ENCODE measurements around the gene VSIG8.
"Not testable (repeated sequence)": the region's sequence is repeated elsewhere in the genome, so short reads cannot be mapped to it uniquely, and the experiment has no call there.

The VSIG8 gene

DNA sequence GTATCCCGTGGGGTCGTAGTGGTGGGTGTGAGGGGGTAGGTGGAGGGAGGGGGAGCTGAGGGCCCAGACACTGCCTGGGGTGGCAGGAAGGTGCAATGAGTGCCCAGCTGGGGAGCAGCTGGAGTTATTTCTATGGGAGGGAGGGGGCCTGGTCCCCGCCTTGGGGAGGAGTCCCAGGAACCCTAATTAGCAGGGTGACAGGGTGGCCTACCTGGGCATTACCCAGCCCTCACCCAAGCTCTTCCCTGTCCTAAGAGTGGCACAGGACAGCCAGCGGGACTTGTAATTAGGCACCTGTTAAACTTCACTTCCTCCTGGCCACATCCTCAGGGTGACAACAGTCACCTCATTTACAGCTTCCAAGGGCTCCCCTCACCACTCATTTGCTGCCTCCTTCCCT, at the start of gene VSIG8:
Gene VSIG8, minus strand, starts transcription at position 101 of the 400 bp plus-strand sequence. CDS start 136 bp downstream, outside the sequence.
- Mint-ChIP-seq H3K27me3 (no peaks in the 10 kb centered on the region), H3K36me3 (ENCODE audit: insufficient read depth) (peaks cover 4% of the 10 kb centered on the region), H3K27ac (ENCODE audit: low read depth) (no peak within 1 kb of the TSS), H3K4me1 (peaks cover 22% of the 10 kb centered on the region), H3K4me3 (no peak within 1 kb of the TSS), H3K9me3 (no peaks in the 10 kb centered on the region)
- ATAC-seq (replicated peaks; ENCODE audit: extremely low read depth, poor library complexity, severe bottlenecking) (no peak), DNase-seq (ENCODE audit: low spot score in 2 of 2) (no peak)

- Mint-ChIP-seq H3K4me3 (peak overlapping the region; percentile 55), H3K27ac (ENCODE audit: low read depth) (peak overlapping the region; percentile 96), H3K27me3 (no peaks in the 10 kb centered on the region), H3K36me3 (ENCODE audit: insufficient read depth) (peaks cover 17% of the 10 kb centered on the region), H3K4me1 (peaks cover 75% of the 10 kb centered on the region), H3K9me3 (no peaks in the 10 kb centered on the region)
- ATAC-seq (replicated peaks; ENCODE audit: extremely low read depth, poor library complexity, severe bottlenecking) (no peak), DNase-seq (ENCODE audit: low spot score in 2 of 2) (no peak)
Measured at GRCh38 chr1:159911326-159912070, 49.0 kb upstream of the VSIG8 start.

DNA sequence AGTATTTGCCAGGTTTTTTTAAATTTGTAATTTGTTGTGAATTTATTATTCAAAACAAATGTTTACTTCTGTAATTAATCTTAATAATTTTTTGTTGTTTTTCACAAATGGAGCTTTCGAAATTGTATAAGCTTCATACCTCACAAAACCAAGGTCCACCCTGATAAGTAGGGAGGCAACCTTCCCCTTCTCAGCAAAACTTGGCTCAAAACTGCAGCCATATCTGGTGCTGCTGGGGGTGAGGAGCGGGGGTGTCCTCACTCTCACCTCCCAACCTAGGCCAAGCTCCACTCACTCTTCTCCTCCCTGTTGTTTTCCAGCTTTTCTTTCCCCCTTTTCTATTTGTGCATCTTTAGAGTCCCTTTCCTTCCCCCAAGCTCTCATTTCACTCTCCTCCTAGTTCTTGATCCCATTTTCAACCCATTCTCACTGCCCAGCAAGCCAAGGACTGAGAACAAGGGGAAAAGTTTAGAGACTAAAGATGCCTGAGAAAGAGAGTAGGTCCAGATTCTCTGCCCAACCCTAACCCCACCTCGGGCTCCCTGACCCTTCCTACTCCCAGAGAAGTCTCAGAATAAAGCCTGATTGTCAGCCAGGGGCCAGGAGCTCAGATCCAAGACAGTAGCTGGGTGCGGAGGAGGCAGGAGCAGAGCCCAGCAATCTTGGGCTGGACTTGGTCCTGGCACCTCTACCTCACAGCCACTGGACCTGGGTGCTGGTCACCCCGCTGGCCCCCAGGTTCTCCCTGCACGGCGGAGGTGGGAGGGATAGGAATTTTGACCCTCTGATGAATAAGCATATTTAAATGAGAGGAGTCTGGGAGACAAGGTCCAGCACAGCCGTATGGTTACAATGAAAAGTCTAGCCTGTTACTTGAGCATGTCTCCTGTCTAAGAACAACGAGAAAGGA, 45.8 kb upstream of the VSIG8 start:
- no peaks in the 10 kb centered on the region for H3K9me3 Mint-ChIP-seq
- no peak overlapping the region for H3K4me3 Mint-ChIP-seq
- no peaks in the 10 kb centered on the region for H3K27me3 Mint-ChIP-seq
- H3K36me3 Mint-ChIP-seq (ENCODE audit: insufficient read depth): peaks cover 11% of the 10 kb centered on the region
- no peak for ATAC-seq (replicated peaks; ENCODE audit: extremely low read depth, poor library complexity, severe bottlenecking)
- H3K27ac Mint-ChIP-seq (ENCODE audit: low read depth): peak overlapping the region; percentile 65
- peaks cover 50% of the 10 kb centered on the region for H3K4me1 Mint-ChIP-seq
- DNase-seq (ENCODE audit: low spot score in 2 of 2): no peak

GRCh38 chr1:159906960-159907359, 44.5 kb upstream of the VSIG8 start:
- ATAC-seq (replicated peaks; ENCODE audit: extremely low read depth, poor library complexity, severe bottlenecking) (no peak), DNase-seq (ENCODE audit: low spot score in 2 of 2) (no peak)
- Mint-ChIP-seq H3K27me3 (no peaks in the 10 kb centered on the region), H3K9me3 (no peaks in the 10 kb centered on the region), H3K4me1 (peaks cover 37% of the 10 kb centered on the region), H3K4me3 (no peak overlapping the region), H3K36me3 (ENCODE audit: insufficient read depth) (peaks cover 11% of the 10 kb centered on the region), H3K27ac (ENCODE audit: low read depth) (peak overlapping the region; percentile 65)

GRCh38 chr1:159904036-159904435, 41.6 kb upstream of the VSIG8 start:
- not testable (repeated sequence) for H3K4me3 Mint-ChIP-seq; H3K27ac Mint-ChIP-seq (ENCODE audit: low read depth); ATAC-seq (replicated peaks; ENCODE audit: extremely low read depth, poor library complexity, severe bottlenecking); H3K36me3 Mint-ChIP-seq (ENCODE audit: insufficient read depth); H3K9me3 Mint-ChIP-seq; H3K27me3 Mint-ChIP-seq; DNase-seq (ENCODE audit: low spot score in 2 of 2)
- H3K4me1 Mint-ChIP-seq: peaks cover 13% of the 10 kb centered on the region

GRCh38 chr1:159902541-159902940, 40.1 kb upstream of the VSIG8 start:
- peaks cover 2% of the 10 kb centered on the region for H3K36me3 Mint-ChIP-seq (ENCODE audit: insufficient read depth)
- DNase-seq (ENCODE audit: low spot score in 2 of 2) (no peak), ATAC-seq (replicated peaks; ENCODE audit: extremely low read depth, poor library complexity, severe bottlenecking) (no peak)
- H3K27ac Mint-ChIP-seq (ENCODE audit: low read depth): no peak overlapping the region
- H3K4me3 Mint-ChIP-seq: no peak overlapping the region
- no peaks in the 10 kb centered on the region for H3K9me3 Mint-ChIP-seq
- peaks cover 7% of the 10 kb centered on the region for H3K4me1 Mint-ChIP-seq
- H3K27me3 Mint-ChIP-seq: no peaks in the 10 kb centered on the region

- Mint-ChIP-seq H3K4me3 (no peak overlapping the region), H3K36me3 (ENCODE audit: insufficient read depth) (peaks cover 1% of the 10 kb centered on the region), H3K27me3 (no peaks in the 10 kb centered on the region), H3K9me3 (no peaks in the 10 kb centered on the region), H3K27ac (ENCODE audit: low read depth) (no peak overlapping the region), H3K4me1 (no peaks in the 10 kb centered on the region)
- no peak for ATAC-seq (replicated peaks; ENCODE audit: extremely low read depth, poor library complexity, severe bottlenecking)
- DNase-seq (ENCODE audit: low spot score in 2 of 2): no peak
Measured at GRCh38 chr1:159900755-159901360, 38.4 kb upstream of the VSIG8 start.

DNA sequence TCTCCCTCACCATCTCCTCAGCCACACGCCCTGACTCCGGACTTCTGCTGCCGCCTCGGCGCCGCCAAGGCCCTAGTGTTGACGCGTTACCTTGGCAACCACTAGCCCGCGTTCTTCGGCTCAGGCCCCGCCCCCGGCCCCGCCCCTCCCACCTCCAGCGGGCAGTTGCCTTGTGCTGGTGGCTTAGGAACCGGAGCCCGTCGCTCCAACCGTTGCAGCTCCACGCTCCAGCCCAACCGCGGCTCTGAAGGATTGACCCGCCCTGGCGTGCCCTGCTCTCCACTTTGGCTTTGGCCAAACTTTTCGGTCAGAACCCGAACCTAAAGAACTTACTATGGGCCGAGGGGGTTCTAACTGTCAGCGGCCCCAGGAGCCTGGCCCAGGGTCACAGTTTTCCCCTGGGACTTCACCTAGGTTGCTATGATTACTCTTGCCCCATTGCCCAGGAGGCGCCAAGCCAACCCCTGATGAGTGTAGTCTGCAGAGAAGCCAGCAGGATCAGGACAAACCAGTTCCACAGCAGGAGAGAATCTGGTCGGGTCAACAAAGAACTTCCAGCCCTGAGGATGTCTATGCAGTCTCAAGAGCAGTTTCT, 37.7 kb upstream of the VSIG8 start, which contains the start of gene CFAP45:
Gene CFAP45, minus strand, starts transcription at position 80 of the 595 bp plus-strand sequence. Its CDS starts 67 bp downstream, at position 13.
- peaks cover 1% of the 10 kb centered on the region for H3K36me3 Mint-ChIP-seq (ENCODE audit: insufficient read depth)
- no peak for ATAC-seq (replicated peaks; ENCODE audit: extremely low read depth, poor library complexity, severe bottlenecking)
- DNase-seq (ENCODE audit: low spot score in 2 of 2): no peak
- H3K4me1 Mint-ChIP-seq: no peaks in the 10 kb centered on the region
- H3K27ac Mint-ChIP-seq (ENCODE audit: low read depth): peak within 1 kb of the TSS; percentile 78
- peaks cover 2% of the 10 kb centered on the region for H3K27me3 Mint-ChIP-seq
- no peak within 1 kb of the TSS for H3K4me3 Mint-ChIP-seq
- no peaks in the 10 kb centered on the region for H3K9me3 Mint-ChIP-seq

- H3K27ac Mint-ChIP-seq (ENCODE audit: low read depth): peak overlapping the region; percentile 78
- H3K4me1 Mint-ChIP-seq; H3K9me3 Mint-ChIP-seq; H3K36me3 Mint-ChIP-seq (ENCODE audit: insufficient read depth); DNase-seq (ENCODE audit: low spot score in 2 of 2); ATAC-seq (replicated peaks; ENCODE audit: extremely low read depth, poor library complexity, severe bottlenecking); H3K4me3 Mint-ChIP-seq; H3K27me3 Mint-ChIP-seq: not testable (repeated sequence)
Measured at GRCh38 chr1:159899634-159900033, 37.2 kb upstream of the VSIG8 start.

GRCh38 chr1:159898527-159898926, 36.1 kb upstream of the VSIG8 start:
- Mint-ChIP-seq H3K4me3 (no peak overlapping the region), H3K27ac (ENCODE audit: low read depth) (no peak overlapping the region), H3K4me1 (no peaks in the 10 kb centered on the region), H3K36me3 (ENCODE audit: insufficient read depth) (no peaks in the 10 kb centered on the region), H3K27me3 (peaks cover 6% of the 10 kb centered on the region), H3K9me3 (no peaks in the 10 kb centered on the region)
- DNase-seq (ENCODE audit: low spot score in 2 of 2) (no peak), ATAC-seq (replicated peaks; ENCODE audit: extremely low read depth, poor library complexity, severe bottlenecking) (no peak)

GRCh38 chr1:159897962-159898361, 35.5 kb upstream of the VSIG8 start:
- ATAC-seq (replicated peaks; ENCODE audit: extremely low read depth, poor library complexity, severe bottlenecking) (no peak), DNase-seq (ENCODE audit: low spot score in 2 of 2) (no peak)
- H3K9me3 Mint-ChIP-seq: no peaks in the 10 kb centered on the region
- H3K4me3 Mint-ChIP-seq: no peak overlapping the region
- no peaks in the 10 kb centered on the region for H3K36me3 Mint-ChIP-seq (ENCODE audit: insufficient read depth)
- H3K27ac Mint-ChIP-seq (ENCODE audit: low read depth): no peak overlapping the region
- H3K4me1 Mint-ChIP-seq: no peaks in the 10 kb centered on the region
- H3K27me3 Mint-ChIP-seq: peaks cover 6% of the 10 kb centered on the region

GRCh38 chr1:159896546-159896930, 34.1 kb upstream of the VSIG8 start:
- no peak overlapping the region for H3K27ac Mint-ChIP-seq (ENCODE audit: low read depth)

More at GRCh38 chr1:159896546-159896930, 34.1 kb upstream of the VSIG8 start:
- no peak for DNase-seq (ENCODE audit: low spot score in 2 of 2)
- no peaks in the 10 kb centered on the region for H3K36me3 Mint-ChIP-seq (ENCODE audit: insufficient read depth)
- H3K4me1 Mint-ChIP-seq: peaks cover 9% of the 10 kb centered on the region
- H3K27me3 Mint-ChIP-seq: peaks cover 6% of the 10 kb centered on the region
- no peaks in the 10 kb centered on the region for H3K9me3 Mint-ChIP-seq
- no peak for ATAC-seq (replicated peaks; ENCODE audit: extremely low read depth, poor library complexity, severe bottlenecking)
- no peak overlapping the region for H3K4me3 Mint-ChIP-seq
